SIG-M5 treated with dmso at 0.1 percent for 504 hours (cell line): ENCODE results near the gene RAB31.

Source experiments
- DNase-seq: peaks from one replicate; lab custom pipeline; 2025; ENCODE audit not compliant: unreplicated experiment; lab: John Stamatoyannopoulos, UW

RAB31 gene

DNA sequence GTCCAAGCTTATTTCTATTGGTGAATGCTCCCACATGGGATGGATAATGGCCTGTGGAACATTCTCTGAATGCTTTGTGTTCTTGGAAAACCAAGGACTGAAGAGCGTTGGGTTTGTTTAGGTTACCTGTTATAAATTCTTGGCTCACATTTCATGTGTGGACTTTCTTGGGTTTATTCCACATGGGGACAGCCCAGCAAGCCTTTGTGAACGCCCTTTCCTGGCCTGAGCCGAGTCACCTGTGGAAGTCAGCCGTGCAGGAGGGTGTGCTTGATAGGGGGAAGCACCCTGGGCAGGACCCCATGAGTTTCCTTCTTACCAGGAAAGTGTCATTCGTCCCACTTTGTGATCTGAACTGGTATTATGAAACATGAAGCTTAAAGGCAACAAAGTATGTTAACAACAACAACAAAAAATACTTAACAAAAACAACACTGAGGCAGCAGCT, 4.1 kb downstream of the RAB31 start:
- DNase-seq = no peak

DNA sequence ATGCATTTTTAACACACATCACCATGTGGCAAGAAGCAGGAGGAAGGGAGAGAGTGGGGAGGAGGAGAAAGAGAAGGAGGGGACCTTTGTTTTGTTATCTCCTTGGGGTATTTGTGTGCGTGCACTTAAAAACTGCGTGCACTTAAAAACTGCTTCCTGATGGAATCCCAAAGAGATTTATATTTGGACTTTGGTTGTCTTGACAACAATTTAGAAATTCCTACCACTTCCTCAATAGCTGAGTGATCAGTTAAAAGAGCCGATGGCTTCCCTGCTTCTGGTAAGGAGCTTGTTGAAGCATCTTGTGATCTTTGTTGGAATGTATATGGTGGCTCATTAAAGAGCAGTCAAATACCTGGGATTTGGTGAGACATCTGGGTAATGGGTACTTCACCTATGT, 4.5 kb downstream of the RAB31 start:
- no peak for DNase-seq

DNA sequence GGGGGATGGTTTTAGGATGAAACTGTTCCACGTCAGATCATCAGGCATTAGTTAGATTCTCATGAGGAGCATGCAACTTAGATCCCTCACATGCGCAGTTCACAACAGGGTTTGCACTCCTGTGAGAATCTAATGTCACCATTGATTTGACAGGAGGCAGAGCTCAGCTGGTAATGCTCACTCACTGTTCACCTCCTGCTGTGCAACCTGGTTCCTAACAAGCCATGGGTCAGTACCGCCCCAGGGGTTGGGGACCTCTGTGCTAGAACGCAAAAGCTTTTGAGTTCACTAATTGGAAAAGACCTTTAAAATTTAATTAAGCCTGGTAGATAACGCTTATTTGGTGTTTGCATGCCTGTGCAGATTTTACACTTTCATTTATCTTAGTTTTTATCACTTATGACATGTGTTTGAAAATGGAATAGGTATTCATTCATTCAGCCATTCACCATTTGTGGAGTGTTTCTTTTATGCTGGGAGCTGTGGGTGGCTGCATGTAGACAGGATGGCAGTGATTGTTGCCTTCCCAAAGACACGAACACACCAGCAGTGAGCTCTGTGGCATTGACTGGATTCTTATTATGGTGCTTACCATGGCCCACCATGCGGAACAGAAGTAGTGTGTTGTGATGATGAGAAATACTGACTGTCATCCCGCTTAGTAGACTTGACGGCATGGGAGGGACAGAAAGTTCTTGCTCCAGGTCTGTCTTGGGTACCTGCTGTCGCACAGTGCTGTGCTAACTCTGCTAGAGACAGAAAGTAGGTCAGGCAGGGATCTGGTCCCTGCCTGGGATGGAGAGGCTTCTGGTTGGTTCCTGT, 6.4 kb downstream of the RAB31 start:
- no peak for DNase-seq

DNA sequence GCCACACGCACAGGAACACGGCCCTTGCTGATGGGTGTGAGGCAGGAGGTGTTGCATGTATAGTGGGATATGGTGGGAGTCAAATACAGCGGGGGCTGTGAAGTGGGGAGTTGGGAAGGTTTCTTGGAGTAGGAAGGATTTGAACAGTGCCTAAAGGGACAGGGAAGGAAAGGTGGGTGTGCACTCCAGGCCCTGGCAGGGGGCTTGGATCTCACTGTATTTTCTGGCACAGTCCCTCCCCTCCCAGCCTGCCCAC, 6.9 kb downstream of the RAB31 start:
- no peak for DNase-seq

DNA sequence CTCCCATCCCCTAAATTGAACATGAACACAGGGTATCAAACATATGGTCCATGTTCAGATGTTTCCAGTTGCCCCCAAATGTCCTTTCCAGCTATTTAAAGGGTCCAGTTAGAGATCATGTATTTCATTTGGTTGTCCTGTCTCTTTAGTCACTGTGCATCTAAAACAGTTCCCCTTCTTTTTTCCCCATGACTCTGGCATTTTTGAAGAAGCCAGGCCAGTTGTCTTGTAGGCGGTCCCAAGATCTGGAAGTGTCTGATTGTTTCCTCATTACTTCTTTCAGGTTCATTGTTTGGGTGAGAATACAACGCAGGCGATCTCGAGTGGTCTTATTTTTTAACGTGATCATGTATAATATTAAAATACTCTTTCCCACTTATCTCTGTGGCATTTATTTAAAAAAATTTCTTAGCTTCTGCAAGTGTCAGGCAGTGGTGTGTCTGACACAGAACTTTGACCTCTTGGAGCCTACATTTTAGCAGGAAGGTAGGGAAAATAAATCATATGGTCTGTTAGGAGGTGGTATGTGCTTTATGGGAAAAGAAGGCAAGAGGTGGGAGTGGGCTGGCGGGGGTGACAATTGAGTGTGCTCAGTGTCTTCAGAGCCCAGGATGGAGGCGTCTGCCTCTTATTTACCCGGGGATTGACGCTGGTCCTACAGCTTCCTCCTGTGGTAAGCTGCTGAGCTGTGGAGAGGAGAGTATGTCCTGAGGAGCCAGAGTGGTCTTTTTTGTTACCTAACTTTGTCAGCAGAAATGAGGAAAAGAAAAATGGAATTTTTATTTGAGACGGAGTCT, 8.1 kb downstream of the RAB31 start:
- peak; percentile 8 for DNase-seq

DNA sequence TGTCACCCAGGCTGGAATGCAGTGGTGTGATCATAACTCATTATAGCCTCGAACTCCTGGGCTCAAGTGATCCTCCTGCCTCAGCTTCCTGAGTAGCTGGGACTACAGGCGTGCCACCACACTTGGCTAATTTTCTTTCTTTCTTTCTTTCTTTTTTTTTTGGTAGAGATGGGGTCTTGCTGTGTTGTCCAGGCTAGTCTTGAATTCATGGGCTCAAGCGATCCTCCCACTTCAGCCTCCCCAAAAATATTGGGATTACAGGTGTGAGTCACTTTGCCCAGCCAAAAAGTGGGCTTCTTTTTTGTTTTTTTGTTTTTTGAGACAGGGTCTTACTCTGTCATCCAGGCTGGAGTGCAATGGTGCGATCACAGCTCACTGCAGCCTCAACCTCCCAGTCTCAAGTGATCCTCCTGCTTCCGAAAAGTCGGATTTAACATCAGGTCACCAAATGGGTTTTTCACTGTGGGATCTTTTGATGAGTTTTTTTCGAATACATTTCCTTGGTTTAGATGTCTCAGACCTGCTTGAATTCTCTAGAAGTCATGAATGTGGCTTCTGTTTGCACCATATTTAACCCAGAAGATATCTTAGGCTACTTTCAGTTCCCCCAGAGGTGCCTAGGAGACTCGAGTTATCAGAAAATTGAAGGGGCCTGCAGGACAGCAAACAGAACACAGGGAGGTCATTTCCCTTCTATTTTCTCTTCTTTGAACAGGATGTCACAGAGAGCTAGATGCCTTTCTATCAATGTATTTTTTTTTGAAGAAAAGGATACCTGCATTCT, 8.9 kb downstream of the RAB31 start:
- DNase-seq = peak; percentile 79

DNA sequence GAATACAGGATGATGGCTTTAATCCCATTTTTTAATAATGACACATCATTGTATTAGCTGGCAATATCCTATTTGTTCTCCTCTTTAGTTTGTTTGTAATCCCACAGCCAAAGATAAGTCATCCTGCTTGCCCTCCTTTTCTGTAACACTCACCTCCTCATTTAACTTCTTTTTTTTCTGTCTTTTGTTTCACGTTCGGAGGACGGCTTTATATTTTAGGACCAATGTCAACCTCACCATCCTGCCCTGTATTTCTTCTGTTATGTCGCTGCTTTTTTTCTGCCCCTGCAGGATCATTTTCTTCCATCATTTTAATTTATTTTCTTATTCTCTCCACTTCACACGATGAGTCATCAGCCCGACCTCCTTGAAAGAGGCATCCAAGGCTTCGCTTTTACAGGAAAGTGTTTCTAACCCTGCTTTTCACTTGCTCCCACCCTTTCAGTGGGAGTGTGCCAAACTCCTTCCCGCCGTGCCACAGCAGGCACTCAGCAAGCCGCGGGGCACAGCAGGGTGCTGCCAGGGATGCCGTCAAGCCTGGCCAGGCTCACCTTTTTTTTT, 11.4 kb downstream of the RAB31 start:
- DNase-seq = no peak

DNA sequence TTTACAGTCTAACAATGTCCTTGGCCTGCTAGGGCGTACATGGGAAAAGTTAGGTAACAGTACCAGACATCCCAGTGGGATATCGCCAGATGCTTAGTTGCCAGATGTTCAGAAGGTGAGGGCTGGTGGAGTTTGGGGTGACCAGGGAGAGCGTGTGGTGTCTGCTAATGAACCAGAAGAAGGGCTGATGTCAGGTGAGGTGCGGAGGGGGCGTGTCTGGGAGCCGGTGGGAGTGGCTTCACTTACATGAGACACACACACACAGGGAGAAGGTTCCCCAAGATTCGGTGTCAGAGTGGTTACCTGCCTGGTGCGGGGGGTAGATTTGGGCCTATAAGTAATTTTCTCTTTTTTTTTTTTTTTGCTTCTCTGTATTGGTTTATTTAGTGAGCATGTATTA, 12.2 kb downstream of the RAB31 start:
- no peak for DNase-seq

DNA sequence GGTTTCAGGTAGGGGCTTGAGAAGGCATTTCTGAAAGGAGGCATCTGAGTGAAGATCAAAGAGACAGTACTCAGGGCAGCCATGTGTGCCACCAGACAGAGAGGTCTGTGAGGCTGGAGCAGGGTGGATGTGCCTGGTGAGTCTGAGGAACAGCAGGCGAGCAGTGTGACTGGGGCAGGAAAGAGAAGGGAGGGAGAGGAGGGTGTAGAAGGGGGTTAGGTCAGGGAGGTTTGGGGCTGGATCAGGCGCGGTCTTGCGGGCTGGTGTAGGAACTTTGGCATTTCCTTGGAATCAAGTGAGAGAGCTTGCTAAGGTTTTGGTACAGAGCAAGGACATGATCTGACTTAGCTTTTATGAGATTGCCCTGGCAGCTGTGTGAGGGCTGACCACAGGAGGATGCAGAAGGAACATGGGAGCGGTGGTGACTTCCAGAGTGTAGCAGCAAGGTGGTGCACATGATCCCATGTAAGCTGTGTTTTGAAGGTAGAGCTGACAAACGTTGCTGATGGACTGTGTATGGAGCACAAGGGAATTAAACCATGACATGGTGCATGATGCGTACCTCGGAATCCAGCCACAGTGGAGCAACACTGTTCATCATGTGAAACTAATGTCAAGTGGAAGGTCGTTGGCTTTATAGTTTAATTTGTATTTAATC, 13.9 kb downstream of the RAB31 start:
- no peak for DNase-seq

DNA sequence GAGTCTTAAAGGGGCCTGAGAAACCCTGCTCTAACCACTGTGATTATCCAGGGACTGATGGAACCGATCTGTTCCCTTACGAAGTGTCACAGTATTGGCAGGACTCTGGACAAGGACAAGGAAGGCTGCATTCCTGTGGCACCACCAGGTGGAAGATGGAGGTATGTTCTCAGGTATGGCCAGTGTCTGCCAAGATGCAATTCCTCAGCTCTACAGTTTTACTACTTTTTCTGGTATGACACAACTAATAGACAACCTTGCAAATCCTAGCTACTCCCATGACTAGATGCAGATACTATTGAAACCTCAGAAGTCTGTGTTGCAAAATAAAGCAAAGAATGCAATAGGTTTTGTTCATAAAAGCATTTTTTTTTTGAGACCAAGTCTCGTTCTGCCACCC, 14.6 kb downstream of the RAB31 start:
- no peak for DNase-seq

DNA sequence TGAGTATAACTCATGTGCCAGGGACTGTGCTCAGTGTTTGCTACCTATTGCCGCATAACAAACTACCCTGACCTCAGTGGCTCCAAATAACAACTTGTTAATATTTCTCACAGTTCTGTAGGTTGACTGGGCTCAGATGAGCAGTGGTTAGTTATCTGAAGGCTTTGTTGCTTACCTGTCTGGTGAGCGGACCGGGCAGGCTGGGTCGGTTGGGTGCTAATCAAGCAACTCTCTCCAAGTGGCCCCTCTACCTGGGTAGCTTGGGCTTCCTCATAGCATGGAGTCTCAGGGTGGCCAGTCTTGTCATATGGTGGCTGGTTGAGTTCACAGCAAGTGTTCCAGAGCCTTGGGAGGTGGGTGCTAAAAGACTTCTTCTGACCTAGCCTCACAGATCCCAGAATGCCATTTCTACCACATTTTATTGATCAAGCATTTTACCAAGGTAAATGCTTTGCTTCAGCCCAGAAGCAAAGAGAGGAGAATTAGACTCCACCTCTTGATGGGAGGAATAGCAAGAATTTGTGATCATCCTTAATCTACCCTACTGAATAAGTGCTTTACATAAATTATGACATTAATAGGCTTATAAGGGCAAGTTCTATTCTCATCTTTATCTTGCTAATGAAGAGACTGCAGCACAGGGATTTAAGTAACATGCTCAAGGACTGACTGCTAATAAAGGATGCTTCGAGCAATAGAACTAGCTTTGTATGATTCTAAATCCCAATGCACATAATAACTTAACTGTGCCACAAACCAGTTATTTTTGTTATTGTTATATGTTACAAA, 16.9 kb downstream of the RAB31 start:
- DNase-seq = no peak

DNA sequence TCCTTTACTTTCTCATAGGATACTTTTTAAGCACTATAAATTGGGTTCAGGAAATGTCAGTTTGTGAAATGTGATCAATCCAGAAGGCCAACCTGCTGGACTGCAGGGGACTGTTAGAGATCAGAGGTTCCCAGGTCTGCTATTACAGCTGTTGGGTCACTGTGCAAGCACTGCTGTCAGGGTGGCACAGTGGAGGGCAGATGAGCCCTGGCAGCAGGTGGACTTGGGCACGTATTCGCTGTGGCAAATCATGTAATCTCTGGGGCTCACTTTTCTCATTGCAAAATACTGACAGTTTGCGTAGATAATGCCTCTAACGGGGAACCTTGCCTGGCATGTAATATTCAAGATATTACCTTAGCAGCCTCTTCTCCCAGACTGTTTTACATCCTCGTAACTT, 18.1 kb downstream of the RAB31 start:
- DNase-seq = no peak

DNA sequence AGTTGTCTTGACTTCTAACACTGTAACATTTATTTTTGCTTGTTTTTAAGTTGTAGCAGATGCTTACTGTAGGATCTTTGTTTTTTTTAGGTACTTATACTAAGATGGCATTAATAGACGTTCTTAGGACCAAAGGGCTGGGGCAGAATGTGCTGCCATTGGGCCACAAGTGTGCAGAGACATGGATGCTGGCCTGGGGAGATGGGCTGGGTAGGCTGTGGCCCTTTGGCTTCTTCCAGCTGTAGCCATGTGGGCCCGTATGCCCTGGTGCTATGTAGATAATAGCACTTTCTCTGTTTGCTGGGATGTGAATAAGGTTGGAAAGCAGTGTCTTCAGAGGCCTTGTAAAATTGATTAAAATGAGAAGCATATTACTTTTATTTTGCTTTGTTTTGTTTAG, 18.8 kb downstream of the RAB31 start:
- DNase-seq = no peak

DNA sequence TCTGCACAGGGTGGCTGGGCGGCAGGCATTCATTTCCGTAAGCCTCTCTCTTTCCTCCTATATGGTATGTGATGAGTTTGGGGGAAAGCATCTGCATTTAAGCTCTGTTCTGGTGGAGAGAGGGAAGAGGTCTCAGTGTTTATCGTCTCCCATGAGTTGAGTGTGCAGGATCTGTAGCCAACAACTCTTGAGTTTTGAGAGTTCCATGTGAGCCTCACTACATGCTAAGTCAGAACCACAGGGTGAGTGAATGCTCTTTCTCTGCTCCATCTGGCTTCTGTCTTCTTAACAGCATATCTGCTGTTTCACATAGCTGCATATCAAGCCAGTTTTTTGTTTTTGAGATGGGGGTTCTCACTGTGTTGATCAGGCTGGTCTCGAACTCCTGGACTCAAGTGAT, 22.7 kb downstream of the RAB31 start:
- DNase-seq = no peak

DNA sequence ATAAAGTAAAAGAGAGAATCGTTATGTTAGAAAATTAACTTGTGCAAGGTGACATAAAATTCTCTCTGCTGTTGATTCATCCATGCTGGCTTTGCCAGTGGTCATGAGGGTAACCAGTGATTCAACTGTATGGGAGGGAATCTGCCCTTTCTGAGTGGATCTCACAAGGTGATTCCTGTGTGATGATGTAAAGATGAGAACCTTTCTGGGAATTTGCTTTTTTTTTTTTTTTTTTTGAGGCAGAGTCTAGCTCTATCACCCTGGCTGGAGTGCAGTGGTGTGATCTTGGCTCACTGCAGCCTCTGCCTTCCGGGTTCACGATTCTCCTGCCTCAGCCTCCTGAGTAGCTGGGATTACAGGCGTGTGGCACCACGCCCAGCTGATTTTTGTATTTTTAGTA, 23.3 kb downstream of the RAB31 start:
- no peak for DNase-seq

DNA sequence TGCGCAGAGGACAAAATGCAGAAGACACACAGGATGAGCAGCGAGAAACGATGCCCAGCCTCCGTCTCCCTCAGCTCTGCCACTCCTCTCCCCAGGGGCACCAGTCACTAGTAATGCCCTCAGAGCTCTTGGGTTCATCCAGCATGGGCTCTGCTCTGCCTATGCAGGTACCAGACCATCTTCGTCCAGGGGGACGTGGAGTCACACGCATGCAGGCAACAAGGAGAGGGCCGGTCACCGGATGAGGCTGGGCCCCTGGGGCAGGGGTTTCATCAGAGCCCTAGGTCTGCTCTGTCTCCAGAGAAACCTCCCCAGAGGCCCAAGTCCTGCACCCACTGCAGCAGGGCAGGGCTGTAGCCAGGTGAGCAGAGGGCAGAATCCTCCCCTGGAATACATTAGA, 23.9 kb downstream of the RAB31 start:
- DNase-seq = no peak

DNA sequence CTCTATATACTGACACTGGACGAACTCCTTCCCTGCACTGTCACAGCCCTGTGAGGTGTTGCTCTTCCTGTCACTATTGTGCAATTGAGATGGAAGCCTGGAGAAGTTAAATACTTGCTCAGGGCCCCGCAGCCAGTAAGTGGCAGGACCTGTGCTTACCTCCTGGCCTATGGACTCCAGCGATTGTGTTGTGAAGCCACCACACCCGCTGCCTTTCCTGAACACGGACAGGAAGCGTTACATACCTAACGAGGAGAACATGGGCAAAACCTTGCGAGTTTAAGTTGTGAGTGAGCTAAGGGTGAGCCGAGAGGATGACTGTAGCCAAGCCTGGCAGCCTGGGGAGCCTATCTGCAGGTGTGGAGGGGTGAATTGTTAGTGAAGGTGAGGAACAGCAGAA, 26.1 kb downstream of the RAB31 start:
- DNase-seq = no peak

DNA sequence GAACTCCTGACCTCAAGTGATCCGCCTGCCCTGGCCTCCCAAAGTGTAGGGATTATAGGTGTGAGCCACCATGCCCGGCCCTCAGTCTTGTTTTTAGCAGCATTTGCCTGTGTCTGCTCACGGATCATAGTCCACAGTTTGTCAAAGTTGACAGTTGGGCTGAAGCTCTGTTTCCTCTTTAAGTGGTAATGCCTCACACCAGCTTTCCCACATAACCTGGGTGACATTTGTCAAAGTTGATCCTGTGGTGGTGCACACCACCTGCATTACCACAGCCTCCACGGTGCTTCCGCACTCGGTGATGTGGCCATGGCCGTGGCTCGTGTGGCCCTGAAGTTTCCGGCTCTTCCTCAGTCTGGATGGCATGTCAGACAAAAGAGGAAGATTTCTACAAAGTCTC, 27.1 kb downstream of the RAB31 start:
- no peak for DNase-seq

DNA sequence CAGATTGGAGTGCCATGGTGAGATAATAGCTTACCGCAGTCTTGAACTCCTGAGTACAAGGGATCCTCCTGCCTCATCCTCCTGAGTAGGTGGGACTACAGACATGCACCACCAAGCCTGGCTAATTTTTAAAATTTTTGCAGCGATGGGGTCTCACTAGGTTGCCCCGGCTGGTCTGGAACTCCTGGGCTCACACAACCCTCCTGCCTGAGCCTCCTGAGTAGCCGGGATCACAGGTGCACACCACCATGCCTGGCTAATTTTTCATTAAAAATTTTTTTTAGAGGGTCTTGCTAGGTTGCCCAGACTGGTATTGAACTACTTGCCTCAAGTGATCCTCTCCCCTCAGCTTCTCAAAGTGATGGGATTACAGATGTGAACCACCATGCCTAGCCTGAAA, 27.8 kb downstream of the RAB31 start:
- DNase-seq = no peak

DNA sequence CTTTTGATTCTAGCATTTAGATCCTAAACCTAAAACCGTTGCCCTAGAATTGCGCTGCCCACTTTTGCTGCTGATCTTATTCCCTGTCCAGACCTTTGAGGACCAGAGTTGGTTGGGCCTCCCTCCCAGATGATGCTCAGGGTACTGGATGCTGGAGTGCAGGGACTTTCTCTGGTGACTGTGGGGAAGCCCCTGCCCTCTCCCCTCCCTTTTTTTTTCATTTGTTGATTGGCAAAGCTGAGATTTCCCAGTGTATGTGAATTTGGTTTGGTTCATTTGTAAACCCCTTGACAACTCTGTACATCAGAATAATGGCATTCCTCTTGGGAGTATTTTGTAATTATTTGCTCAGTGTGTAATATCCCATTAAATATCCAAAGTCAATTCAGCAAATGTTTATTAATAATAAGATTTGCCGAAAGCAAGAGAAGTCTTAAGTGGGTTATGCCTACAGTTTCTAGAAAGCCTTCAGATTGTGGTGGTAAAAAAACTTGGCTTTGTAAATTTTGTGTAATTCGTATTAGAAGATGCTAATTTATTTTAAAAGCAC, 28.3 kb downstream of the RAB31 start:
- no peak for DNase-seq
